A673 (cell line): Measurements from ENCODE around the gene FCHSD2.

Experiments
- CTCF ChIP-seq: fragments of 300-800, 200-600 bp; sonication (generic); conservative IDR thresholded peaks from 2 replicates; pipeline ENCODE4 v1.5.1; 2017; ENCODE audit warnings: low read depth, mild to moderate bottlenecking, antibody characterized with exemption, low read length, moderate library complexity, mixed read lengths
- EZH2 ChIP-seq: fragments of 200-600 bp; sonication (generic); IDR thresholded peaks from 2 replicates; pipeline ENCODE4 v1.6.1; 2017; ENCODE audit warnings: borderline replicate concordance, low read depth, mild to moderate bottlenecking, mixed read lengths, antibody characterized with exemption, low read length; ENCODE audit not compliant: poor library complexity, severe bottlenecking

GRCh38 chr11:72834905-72835304 is 307.2 kb downstream of the FCHSD2 start:
- TF ChIP-seq CTCF (no peak), EZH2 (no peak)
